Parathyroid adenoma (tissue), 2 donors: Measurements from ENCODE around the gene KCNK15.

ENCODE experiments used
- H2AFZ ChIP-seq: fragments of 300-600 bp; sonication (generic); one replicate; pipeline ENCODE4 v1.7.0; 2017; ENCODE audit warnings: antibody characterized with exemption, mild to moderate bottlenecking
- H3K27ac ChIP-seq: fragments of 300-600 bp; sonication (generic); one replicate; pipeline ENCODE4 v1.7.0; 2017
- H3K27me3 ChIP-seq: fragments of 300-600 bp; sonication (generic); one replicate; pipeline ENCODE4 v1.7.0; 2017; ENCODE audit warnings: low read length; ENCODE audit not compliant: control insufficient read depth, insufficient read depth
- H3K36me3 ChIP-seq: fragments of 300-600 bp; sonication (generic); one replicate; pipeline ENCODE4 v1.7.0; 2017; ENCODE audit warnings: low read length; ENCODE audit not compliant: control insufficient read depth, insufficient read depth
- H3K4me1 ChIP-seq: fragments of 300-600 bp; sonication (generic); one replicate; pipeline ENCODE4 v1.7.0; 2017; ENCODE audit warnings: control low read depth
- H3K4me2 ChIP-seq: fragments of 300-600 bp; sonication (generic); one replicate; pipeline ENCODE4 v1.7.0; 2017; ENCODE audit warnings: low read length
- H3K4me3 ChIP-seq: fragments of 300-600 bp; sonication (generic); one replicate; pipeline ENCODE4 v1.7.0; 2017; ENCODE audit warnings: low read depth, low read length
- H3K79me2 ChIP-seq: fragments of 300-600 bp; sonication (generic); one replicate; pipeline ENCODE4 v1.7.0; 2017; ENCODE audit warnings: control low read depth
- H3K9ac ChIP-seq: fragments of 300-600 bp; sonication (generic); one replicate; pipeline ENCODE4 v1.7.0; 2017; ENCODE audit warnings: mild to moderate bottlenecking
- H3K9me3 ChIP-seq: fragments of 300-600 bp; sonication (generic); one replicate; pipeline ENCODE4 v1.7.0; 2017; ENCODE audit warnings: low read length; ENCODE audit not compliant: control insufficient read depth
- TF ChIP-seq, protein P1 (sequence below): fragments of 300-600 bp; sonication (generic); IDR thresholded peaks from one replicate; pipeline ENCODE4 v1.7.0; 2017; ENCODE audit warnings: antibody characterized with exemption, mild to moderate bottlenecking
- donor health status: primary hyperparathyroidism.

Gene KCNK15

GRCh38 chr20:44747166-44748004 lies 1.7 kb downstream of the KCNK15 start:
- Histone ChIP-seq H3K9ac (no peak overlapping the region), H3K27me3 (no peaks in the 10 kb centered on the region)
- TF ChIP-seq, protein P1, sequence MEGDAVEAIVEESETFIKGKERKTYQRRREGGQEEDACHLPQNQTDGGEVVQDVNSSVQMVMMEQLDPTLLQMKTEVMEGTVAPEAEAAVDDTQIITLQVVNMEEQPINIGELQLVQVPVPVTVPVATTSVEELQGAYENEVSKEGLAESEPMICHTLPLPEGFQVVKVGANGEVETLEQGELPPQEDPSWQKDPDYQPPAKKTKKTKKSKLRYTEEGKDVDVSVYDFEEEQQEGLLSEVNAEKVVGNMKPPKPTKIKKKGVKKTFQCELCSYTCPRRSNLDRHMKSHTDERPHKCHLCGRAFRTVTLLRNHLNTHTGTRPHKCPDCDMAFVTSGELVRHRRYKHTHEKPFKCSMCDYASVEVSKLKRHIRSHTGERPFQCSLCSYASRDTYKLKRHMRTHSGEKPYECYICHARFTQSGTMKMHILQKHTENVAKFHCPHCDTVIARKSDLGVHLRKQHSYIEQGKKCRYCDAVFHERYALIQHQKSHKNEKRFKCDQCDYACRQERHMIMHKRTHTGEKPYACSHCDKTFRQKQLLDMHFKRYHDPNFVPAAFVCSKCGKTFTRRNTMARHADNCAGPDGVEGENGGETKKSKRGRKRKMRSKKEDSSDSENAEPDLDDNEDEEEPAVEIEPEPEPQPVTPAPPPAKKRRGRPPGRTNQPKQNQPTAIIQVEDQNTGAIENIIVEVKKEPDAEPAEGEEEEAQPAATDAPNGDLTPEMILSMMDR, result peak; percentile 61

GRCh38 chr20:44748005-44748370 lies 2.3 kb downstream of the KCNK15 start:
- H3K9me3 ChIP-seq, result no peaks in the 10 kb centered on the region
- H3K27me3 ChIP-seq, result no peaks in the 10 kb centered on the region
- no peak overlapping the region for H3K9ac ChIP-seq
- no peaks in the 10 kb centered on the region for H3K79me2 ChIP-seq
- no peak overlapping the region for H3K4me3 ChIP-seq
- no peak overlapping the region for H2AFZ ChIP-seq
- no peaks in the 10 kb centered on the region for H3K36me3 ChIP-seq
- TF ChIP-seq, protein P1, result no peak
- no peak overlapping the region for H3K27ac ChIP-seq
- no peak overlapping the region for H3K4me2 ChIP-seq
- peaks cover 4% of the 10 kb centered on the region for H3K4me1 ChIP-seq

More at GRCh38 chr20:44747166-44748004, 1.7 kb downstream of the KCNK15 start:
- Histone ChIP-seq H3K79me2 (no peaks in the 10 kb centered on the region), H3K36me3 (no peaks in the 10 kb centered on the region), H3K4me2 (peak overlapping the region; percentile 8), H3K4me1 (peaks cover 4% of the 10 kb centered on the region), H3K9me3 (no peaks in the 10 kb centered on the region), H2AFZ (no peak overlapping the region), H3K4me3 (no peak overlapping the region), H3K27ac (peak overlapping the region; percentile 41)

- Histone ChIP-seq H2AFZ (peak overlapping the region; percentile 12), H3K4me1 (peaks cover 4% of the 10 kb centered on the region), H3K27me3 (no peaks in the 10 kb centered on the region), H3K9ac (no peak overlapping the region), H3K4me2 (no peak overlapping the region), H3K79me2 (no peaks in the 10 kb centered on the region), H3K9me3 (no peaks in the 10 kb centered on the region), H3K4me3 (no peak overlapping the region), H3K36me3 (no peaks in the 10 kb centered on the region), H3K27ac (no peak overlapping the region)
- TF ChIP-seq, protein P1, result peak; percentile 9
Measured at GRCh38 chr20:44750081-44750805, 4.6 kb downstream of the KCNK15 start.

DNA sequence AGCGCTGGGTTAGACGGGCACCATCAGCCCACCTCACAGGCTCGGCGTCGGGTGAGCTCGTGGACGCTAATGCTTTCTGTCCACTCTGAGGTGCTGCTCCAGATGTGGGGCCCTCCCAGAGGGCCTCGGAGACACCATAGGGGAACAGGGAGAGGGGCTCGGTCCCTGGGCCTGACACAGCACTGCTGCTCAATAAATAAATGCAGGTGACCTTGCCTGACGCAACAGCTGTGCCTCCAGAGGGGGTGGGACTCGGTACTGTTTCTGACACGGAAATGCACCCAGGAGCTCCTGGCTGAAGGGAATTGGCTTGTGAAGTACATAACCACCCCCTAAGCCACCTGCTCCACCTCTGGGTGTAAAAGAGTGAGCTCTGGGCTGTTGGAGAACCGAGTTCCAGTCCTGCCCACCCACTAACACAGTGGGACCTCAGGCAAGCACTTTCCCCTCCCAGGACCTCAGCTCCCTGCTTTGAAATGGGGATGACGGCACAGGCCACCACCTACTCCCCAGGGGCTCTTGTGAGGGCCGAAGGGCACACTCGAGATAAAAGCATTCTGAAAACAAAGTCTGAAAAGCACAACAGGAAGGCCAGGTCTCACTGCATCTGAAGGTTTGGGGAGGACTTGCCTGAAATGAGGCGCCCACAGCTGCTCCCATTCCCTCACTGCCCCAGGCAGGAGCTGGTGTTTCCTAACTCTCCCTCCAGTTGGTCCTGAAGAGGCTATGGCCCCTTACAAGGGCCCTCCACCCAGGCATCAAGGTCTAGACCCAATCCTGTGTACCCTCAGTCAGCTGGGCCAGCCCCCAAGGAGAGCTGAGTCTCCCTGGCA lies 6.7 kb downstream of the KCNK15 start:
- Histone ChIP-seq H3K36me3 (no peaks in the 10 kb centered on the region), H3K4me1 (peaks cover 3% of the 10 kb centered on the region), H3K27me3 (no peaks in the 10 kb centered on the region), H3K4me2 (no peak overlapping the region), H3K9ac (no peak overlapping the region), H3K9me3 (no peaks in the 10 kb centered on the region), H3K27ac (no peak overlapping the region), H2AFZ (no peak overlapping the region), H3K79me2 (no peaks in the 10 kb centered on the region), H3K4me3 (no peak overlapping the region)
- TF ChIP-seq, protein P1, result no peak
